ENCODE measurements around the gene DUS1L. TPM values are rescaled to one million over a fixed set of nuclear protein-coding genes. Genes with fewer than 3 reads are reported as not detected.

The DUS1L gene
- total and polyA plus RNA-seq, 2 experiments from 2014 or later: 66.0 to 122 TPM

DNA sequence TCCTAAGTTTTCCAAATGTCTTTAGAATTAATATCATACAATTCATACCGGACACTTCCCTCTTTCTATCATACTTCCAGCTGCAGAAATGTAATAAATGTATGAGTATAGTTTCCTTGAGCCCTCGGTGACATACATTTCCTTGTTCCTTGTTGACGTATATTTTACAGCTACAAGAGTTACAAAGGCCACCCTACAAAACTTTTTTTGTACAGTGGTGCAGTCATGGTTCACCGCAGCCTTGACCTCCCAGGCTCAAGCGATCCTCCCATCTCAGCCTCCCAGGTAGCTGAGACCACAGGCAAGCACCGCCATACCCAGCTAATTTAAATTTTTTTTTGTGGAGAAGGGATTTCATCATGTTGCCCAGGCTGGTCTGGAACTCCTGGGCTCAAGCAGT, 7.2 kb upstream of the DUS1L start:
- Mint-ChIP-seq H3K4me1 (no peaks in the 10 kb centered on the region), H3K27ac (no peak overlapping the region), H3K27me3 (ENCODE audit: insufficient read depth, low read depth, poor library complexity) (peaks cover 18% of the 10 kb centered on the region), H3K9me3 (no peaks in the 10 kb centered on the region; the same call in 1 of the 3 replicates), H3K4me3 (no peak overlapping the region), H3K36me3 (ENCODE audit: low read depth) (peaks cover 2% of the 10 kb centered on the region; the same call in 1 of the 3 replicates)
- H3K27me3 ChIP-seq (ENCODE audit: insufficient read depth): no peaks in the 10 kb centered on the region; the same call in 1 of the 2 replicates
- H3K36me3 ChIP-seq (ENCODE audit: insufficient read depth): no peaks in the 10 kb centered on the region
- no peak overlapping the region for H2AFZ ChIP-seq
- ATAC-seq (no peak), DNase-seq (ENCODE audit: low spot score) (no peak)
- H3F3A ChIP-seq (replicated peaks; ENCODE audit: low read depth): peaks cover 11% of the 10 kb centered on the region
- peaks cover 3% of the 10 kb centered on the region; the same call in 1 of the 2 replicates for H4K20me1 ChIP-seq (replicated peaks; ENCODE audit: insufficient read depth)
- H3K4me2 ChIP-seq: no peak overlapping the region
- no peak overlapping the region for H3K27ac ChIP-seq (ENCODE audit: low read depth)
- H3K4me1 ChIP-seq (ENCODE audit: insufficient read depth): no peaks in the 10 kb centered on the region
- no peak for TF ChIP-seq EZH2 (IDR thresholded peaks at IDR 0.05; ENCODE audit: low read depth, unreplicated experiment)
- TF ChIP-seq ZNF114 (CRISPR knock-in tag; IDR thresholded peaks at IDR 0.05): no peak
- no peak for TF ChIP-seq REST (IDR thresholded peaks at IDR 0.05; ENCODE audit: unreplicated experiment)
- no peak for TF ChIP-seq ETS1 (IDR thresholded peaks at IDR 0.05)
- no peak for TF ChIP-seq POLR2AphosphoS5 (IDR thresholded peaks at IDR 0.05; ENCODE audit: low read depth)
- no peak for TF ChIP-seq JUNB (IDR thresholded peaks at IDR 0.05; ENCODE audit: unreplicated experiment)
- no peak for TF ChIP-seq ZNF331 (CRISPR knock-in tag; IDR thresholded peaks at IDR 0.05; ENCODE audit: low read depth)
- no peak for TF ChIP-seq EZH2phosphoT487 (IDR thresholded peaks at IDR 0.05; ENCODE audit: unreplicated experiment)
- TF ChIP-seq CREB1 (CRISPR knock-in tag; IDR thresholded peaks at IDR 0.05; ENCODE audit: low read depth): no peak
- no peak for TF ChIP-seq NANOG (IDR thresholded peaks at IDR 0.05; ENCODE audit: borderline replicate concordance)
- TF ChIP-seq, protein P1, sequence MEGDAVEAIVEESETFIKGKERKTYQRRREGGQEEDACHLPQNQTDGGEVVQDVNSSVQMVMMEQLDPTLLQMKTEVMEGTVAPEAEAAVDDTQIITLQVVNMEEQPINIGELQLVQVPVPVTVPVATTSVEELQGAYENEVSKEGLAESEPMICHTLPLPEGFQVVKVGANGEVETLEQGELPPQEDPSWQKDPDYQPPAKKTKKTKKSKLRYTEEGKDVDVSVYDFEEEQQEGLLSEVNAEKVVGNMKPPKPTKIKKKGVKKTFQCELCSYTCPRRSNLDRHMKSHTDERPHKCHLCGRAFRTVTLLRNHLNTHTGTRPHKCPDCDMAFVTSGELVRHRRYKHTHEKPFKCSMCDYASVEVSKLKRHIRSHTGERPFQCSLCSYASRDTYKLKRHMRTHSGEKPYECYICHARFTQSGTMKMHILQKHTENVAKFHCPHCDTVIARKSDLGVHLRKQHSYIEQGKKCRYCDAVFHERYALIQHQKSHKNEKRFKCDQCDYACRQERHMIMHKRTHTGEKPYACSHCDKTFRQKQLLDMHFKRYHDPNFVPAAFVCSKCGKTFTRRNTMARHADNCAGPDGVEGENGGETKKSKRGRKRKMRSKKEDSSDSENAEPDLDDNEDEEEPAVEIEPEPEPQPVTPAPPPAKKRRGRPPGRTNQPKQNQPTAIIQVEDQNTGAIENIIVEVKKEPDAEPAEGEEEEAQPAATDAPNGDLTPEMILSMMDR (conservative IDR thresholded peaks at IDR 0.05; ENCODE audit: low read depth in 2 of 2): no peak
- TF ChIP-seq, protein P2, sequence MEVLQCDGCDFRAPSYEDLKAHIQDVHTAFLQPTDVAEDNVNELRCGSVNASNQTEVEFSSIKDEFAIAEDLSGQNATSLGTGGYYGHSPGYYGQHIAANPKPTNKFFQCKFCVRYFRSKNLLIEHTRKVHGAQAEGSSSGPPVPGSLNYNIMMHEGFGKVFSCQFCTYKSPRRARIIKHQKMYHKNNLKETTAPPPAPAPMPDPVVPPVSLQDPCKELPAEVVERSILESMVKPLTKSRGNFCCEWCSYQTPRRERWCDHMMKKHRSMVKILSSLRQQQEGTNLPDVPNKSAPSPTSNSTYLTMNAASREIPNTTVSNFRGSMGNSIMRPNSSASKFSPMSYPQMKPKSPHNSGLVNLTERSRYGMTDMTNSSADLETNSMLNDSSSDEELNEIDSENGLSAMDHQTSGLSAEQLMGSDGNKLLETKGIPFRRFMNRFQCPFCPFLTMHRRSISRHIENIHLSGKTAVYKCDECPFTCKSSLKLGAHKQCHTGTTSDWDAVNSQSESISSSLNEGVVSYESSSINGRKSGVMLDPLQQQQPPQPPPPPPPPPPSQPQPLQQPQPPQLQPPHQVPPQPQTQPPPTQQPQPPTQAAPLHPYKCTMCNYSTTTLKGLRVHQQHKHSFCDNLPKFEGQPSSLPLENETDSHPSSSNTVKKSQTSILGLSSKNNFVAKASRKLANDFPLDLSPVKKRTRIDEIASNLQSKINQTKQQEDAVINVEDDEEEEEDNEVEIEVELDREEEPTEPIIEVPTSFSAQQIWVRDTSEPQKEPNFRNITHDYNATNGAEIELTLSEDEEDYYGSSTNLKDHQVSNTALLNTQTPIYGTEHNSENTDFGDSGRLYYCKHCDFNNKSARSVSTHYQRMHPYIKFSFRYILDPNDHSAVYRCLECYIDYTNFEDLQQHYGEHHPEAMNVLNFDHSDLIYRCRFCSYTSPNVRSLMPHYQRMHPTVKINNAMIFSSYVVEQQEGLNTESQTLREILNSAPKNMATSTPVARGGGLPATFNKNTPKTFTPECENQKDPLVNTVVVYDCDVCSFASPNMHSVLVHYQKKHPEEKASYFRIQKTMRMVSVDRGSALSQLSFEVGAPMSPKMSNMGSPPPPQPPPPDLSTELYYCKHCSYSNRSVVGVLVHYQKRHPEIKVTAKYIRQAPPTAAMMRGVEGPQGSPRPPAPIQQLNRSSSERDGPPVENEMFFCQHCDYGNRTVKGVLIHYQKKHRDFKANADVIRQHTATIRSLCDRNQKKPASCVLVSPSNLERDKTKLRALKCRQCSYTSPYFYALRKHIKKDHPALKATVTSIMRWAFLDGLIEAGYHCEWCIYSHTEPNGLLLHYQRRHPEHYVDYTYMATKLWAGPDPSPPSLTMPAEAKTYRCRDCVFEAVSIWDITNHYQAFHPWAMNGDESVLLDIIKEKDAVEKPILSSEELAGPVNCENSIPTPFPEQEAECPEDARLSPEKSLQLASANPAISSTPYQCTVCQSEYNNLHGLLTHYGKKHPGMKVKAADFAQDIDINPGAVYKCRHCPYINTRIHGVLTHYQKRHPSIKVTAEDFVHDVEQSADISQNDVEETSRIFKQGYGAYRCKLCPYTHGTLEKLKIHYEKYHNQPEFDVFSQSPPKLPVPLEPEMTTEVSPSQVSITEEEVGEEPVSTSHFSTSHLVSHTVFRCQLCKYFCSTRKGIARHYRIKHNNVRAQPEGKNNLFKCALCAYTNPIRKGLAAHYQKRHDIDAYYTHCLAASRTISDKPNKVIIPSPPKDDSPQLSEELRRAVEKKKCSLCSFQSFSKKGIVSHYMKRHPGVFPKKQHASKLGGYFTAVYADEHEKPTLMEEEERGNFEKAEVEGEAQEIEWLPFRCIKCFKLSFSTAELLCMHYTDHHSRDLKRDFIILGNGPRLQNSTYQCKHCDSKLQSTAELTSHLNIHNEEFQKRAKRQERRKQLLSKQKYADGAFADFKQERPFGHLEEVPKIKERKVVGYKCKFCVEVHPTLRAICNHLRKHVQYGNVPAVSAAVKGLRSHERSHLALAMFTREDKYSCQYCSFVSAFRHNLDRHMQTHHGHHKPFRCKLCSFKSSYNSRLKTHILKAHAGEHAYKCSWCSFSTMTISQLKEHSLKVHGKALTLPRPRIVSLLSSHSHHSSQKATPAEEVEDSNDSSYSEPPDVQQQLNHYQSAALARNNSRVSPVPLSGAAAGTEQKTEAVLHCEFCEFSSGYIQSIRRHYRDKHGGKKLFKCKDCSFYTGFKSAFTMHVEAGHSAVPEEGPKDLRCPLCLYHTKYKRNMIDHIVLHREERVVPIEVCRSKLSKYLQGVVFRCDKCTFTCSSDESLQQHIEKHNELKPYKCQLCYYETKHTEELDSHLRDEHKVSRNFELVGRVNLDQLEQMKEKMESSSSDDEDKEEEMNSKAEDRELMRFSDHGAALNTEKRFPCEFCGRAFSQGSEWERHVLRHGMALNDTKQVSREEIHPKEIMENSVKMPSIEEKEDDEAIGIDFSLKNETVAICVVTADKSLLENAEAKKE (CRISPR knock-in tag; IDR thresholded peaks at IDR 0.05): no peak
- TF ChIP-seq STAT1 (IDR thresholded peaks at IDR 0.05; ENCODE audit: unreplicated experiment): no peak
- H3K79me2 ChIP-seq (replicated peaks; ENCODE audit: insufficient read depth): no peaks in the 10 kb centered on the region
- H3K9me2 ChIP-seq (ENCODE audit: insufficient read depth): no peaks in the 10 kb centered on the region
- H3K4me3 ChIP-seq: no peak overlapping the region

Measured in GM23338 (cell line).